Stimulated activated naive CD8-positive, alpha-beta T cell treated with anti-CD3 and anti-CD28 coated beads, Interleukin-15, amount 100 ng/mL, for 72 hours (primary cell): ENCODE results near the gene PTH2.
"Not testable (repeated sequence)": the region's sequence is repeated elsewhere in the genome, so short reads cannot be mapped to it uniquely, and the experiment has no call there.

Source experiments
- ATAC-seq: fragments of 150-1000 bp; cut with Tn5 transposase; 2 replicates; pipeline ENCODE4 v1.10.0; 2021; ENCODE audit warnings: mild to moderate bottlenecking, moderate library complexity
- DNase-seq, 2 donors: peaks; one replicate each; pipeline ENCODE4 v3.0.0; 2021 to 2022
- H3K27ac Mint-ChIP-seq, 2 donors: one replicate each; pipeline ENCODE4 v1.8.0; 2022; ENCODE audit warnings: mild to moderate bottlenecking in 2 of 2, mixed read lengths in 2 of 2, moderate library complexity in 2 of 2
- H3K27me3 Mint-ChIP-seq: one replicate; pipeline ENCODE4 v1.8.0; 2022; ENCODE audit warnings: mixed read lengths
- H3K4me1 Mint-ChIP-seq: one replicate; pipeline ENCODE4 v1.8.0; 2022; ENCODE audit warnings: mild to moderate bottlenecking, mixed read lengths
- H3K4me3 Mint-ChIP-seq, 2 donors: one replicate each; pipeline ENCODE4 v1.8.0; 2022; ENCODE audit warnings: mild to moderate bottlenecking in 2 of 2, mixed read lengths in 2 of 2, moderate library complexity in 1 of 2
- H3K9me3 Mint-ChIP-seq, 2 donors: one replicate each; pipeline ENCODE4 v1.8.0; 2022; ENCODE audit warnings: mixed read lengths in 2 of 2

Gene PTH2, protein sequence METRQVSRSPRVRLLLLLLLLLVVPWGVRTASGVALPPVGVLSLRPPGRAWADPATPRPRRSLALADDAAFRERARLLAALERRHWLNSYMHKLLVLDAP

GRCh38 chr19:49423071-49423984, at the start of gene PTH2:
Gene PTH2 (minus strand): TSS chr19:49423441. CDS start chr19:49423339, 102 bp downstream.
- peak within 1 kb of the TSS; percentile 74 to 89 for H3K4me3 Mint-ChIP-seq
- ATAC-seq (peak; percentile 2), DNase-seq (no peak)
- peaks cover 74% of the 10 kb centered on the region for H3K4me1 Mint-ChIP-seq
- H3K9me3 Mint-ChIP-seq, result no peaks in the 10 kb centered on the region
- H3K27me3 Mint-ChIP-seq, result peaks cover 100% of the 10 kb centered on the region
- H3K27ac Mint-ChIP-seq, result peak within 1 kb of the TSS in 1 of 2 donors; percentile 5

GRCh38 chr19:49472936-49473335, 49.7 kb upstream of the PTH2 start:
- H3K4me3 Mint-ChIP-seq, result peak overlapping the region; percentile 94 to 99
- H3K4me1 Mint-ChIP-seq, result peaks cover 82% of the 10 kb centered on the region
- no peaks in the 10 kb centered on the region for H3K9me3 Mint-ChIP-seq
- peak overlapping the region in 1 of 2 donors; percentile 81 for H3K27ac Mint-ChIP-seq
- DNase-seq (no peak), ATAC-seq (no peak)
- H3K27me3 Mint-ChIP-seq, result no peaks in the 10 kb centered on the region

GRCh38 chr19:49470615-49470978, 47.4 kb upstream of the PTH2 start:
- H3K9me3 Mint-ChIP-seq, result no peaks in the 10 kb centered on the region
- no peaks in the 10 kb centered on the region for H3K27me3 Mint-ChIP-seq
- peaks cover 67% of the 10 kb centered on the region for H3K4me1 Mint-ChIP-seq
- peak overlapping the region in 1 of 2 donors; percentile 62 for H3K27ac Mint-ChIP-seq
- no peak for ATAC-seq
- peak overlapping the region; percentile 65 to 80 for H3K4me3 Mint-ChIP-seq
- DNase-seq, result no peak

GRCh38 chr19:49469828-49470614, 46.8 kb upstream of the PTH2 start:
- Mint-ChIP-seq H3K27me3 (no peaks in the 10 kb centered on the region), H3K4me3 (peak overlapping the region; percentile 65 to 80), H3K4me1 (peaks cover 67% of the 10 kb centered on the region)

DNA sequence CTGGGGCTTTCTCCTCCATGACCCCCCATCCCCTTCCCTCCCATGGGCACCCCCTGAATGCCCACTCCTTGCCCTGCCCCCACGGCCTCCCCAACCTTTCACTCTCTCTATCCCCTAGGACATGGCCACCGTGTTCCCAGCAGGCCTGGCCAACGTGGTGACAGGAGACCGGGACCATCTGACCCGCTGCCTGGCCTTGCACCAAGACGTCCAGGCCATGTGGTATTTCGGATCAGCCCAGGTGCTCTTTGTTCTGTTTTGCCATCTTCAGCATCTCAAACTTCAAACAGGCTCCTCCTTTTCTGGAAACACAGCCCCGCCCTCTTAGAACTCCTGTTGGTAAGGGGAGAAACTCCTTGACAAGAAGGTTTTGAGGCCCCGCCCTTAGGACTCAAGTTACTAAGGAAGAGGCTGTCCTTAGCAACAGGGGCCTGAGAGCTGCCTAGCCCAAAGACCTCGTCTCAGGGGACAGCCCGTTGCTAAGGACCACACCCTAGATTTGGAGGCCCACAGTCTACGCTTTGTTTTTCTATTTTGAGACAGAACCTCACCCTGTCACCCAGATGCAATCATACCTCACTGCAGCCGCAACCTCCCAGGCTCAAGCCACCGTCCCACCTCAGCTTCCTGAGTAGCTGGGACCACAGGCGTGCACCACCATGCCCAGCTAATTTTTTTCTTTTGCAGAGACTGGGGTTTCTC, 45.7 kb upstream of the PTH2 start:
- ATAC-seq, result peak; percentile 85
- Mint-ChIP-seq H3K4me3 (peak overlapping the region; percentile 77 to 85), H3K27ac (peak overlapping the region; percentile 93 to 97), H3K4me1 (peaks cover 76% of the 10 kb centered on the region), H3K9me3 (no peaks in the 10 kb centered on the region), H3K27me3 (no peaks in the 10 kb centered on the region)
- peak; percentile 80 to 92 for DNase-seq

More at GRCh38 chr19:49469828-49470614, 46.8 kb upstream of the PTH2 start:
- peak; percentile 79 for ATAC-seq
- Mint-ChIP-seq H3K9me3 (no peaks in the 10 kb centered on the region), H3K27ac (peak overlapping the region; percentile 67 to 78)
- peak; percentile 92 to 96 for DNase-seq

DNA sequence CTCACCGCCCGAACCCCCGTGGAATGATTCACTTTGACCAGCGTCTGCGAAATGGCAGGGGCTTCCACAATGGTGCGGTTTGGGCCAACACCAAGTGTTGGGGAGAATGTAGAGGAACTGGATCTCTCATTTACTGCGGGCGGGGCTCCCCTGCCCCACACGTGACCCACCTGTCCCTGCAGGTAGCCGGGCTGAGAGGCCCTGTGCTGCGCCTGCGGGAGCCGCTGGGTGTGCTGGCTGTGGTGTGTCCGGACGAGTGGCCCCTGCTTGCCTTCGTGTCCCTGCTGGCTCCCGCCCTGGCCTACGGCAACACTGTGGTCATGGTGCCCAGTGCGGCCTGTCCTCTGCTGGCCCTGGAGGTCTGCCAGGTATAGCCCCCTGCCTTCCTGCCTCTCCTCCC, 45.0 kb upstream of the PTH2 start:
- DNase-seq (no peak), ATAC-seq (no peak)
- peak overlapping the region; percentile 42 to 59 for H3K27ac Mint-ChIP-seq
- no peaks in the 10 kb centered on the region for H3K9me3 Mint-ChIP-seq
- H3K4me3 Mint-ChIP-seq, result peak overlapping the region; percentile 77 to 85
- peaks cover 69% of the 10 kb centered on the region for H3K4me1 Mint-ChIP-seq
- H3K27me3 Mint-ChIP-seq, result no peaks in the 10 kb centered on the region

DNA sequence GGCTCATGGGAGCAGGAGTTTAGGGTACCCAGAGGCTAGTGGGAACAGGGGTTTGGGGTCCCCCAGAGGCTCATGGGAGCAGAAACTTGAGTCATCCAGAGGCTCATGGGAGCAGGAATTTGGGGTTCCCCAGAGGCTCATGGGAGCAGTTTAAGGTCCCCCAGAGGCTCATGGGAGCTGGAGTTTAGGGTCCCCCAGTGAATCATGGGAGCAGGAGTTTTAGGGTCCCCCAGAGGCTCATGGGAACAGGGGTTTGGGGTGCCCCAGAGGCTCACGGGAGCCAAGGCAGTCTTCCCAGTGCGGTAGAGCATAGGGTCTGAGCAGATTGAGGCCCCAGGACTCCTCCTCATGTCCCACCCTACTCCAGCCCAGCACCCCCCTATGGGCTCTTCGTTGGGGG, 42.1 kb upstream of the PTH2 start:
- no peaks in the 10 kb centered on the region for H3K27me3 Mint-ChIP-seq
- H3K27ac Mint-ChIP-seq, result peak overlapping the region; percentile 34 to 52
- no peak overlapping the region for H3K4me3 Mint-ChIP-seq
- no peaks in the 10 kb centered on the region for H3K9me3 Mint-ChIP-seq
- no peak for ATAC-seq
- DNase-seq, result no peak
- H3K4me1 Mint-ChIP-seq, result peaks cover 42% of the 10 kb centered on the region

DNA sequence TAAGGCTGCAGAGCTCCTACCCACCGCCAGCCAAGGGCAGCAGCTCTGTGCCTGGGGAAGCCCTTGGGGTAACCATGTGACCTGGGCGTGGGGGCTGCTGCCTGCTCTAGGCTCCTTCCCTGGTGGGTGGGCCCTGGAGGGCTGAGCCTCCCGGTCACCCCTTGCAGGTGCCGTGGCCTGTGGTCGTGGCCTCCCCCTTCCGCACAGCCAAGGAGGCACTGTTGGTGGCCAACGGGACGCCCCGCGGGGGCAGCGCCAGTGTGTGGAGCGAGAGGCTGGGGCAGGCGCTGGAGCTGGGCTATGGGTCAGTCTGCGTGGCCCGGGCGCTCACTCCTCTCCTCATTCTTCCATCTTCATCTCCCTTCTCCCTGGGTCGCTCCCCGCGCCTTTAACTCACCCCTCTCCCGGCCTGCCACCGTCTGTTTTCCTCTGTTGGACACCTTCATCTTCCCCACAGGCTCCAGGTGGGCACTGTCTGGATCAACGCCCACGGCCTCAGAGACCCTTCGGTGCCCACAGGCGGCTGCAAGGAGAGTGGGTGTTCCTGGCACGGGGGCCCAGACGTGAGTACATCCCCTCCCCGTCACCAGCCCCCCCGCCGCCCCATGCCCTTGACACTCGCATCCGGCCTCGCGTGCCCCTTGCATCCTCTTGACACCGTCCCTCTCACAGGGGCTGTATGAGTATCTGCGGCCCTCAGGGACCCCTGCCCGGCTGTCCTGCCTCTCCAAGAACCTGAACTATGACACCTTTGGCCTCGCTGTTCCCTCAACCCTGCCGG, 40.9 kb upstream of the PTH2 start:
- no peaks in the 10 kb centered on the region for H3K27me3 Mint-ChIP-seq
- H3K4me1 Mint-ChIP-seq, result peaks cover 30% of the 10 kb centered on the region
- no peak overlapping the region for H3K27ac Mint-ChIP-seq
- DNase-seq, result no peak
- no peak overlapping the region for H3K4me3 Mint-ChIP-seq
- H3K9me3 Mint-ChIP-seq, result no peaks in the 10 kb centered on the region
- ATAC-seq, result no peak

- Mint-ChIP-seq H3K4me3 (no peak overlapping the region), H3K27me3 (no peaks in the 10 kb centered on the region), H3K27ac (peak overlapping the region; percentile 5 to 13), H3K9me3 (no peaks in the 10 kb centered on the region), H3K4me1 (peaks cover 29% of the 10 kb centered on the region)
- DNase-seq (no peak), ATAC-seq (no peak)
Observed at GRCh38 chr19:49462492-49462891, 39.3 kb upstream of the PTH2 start.

DNA sequence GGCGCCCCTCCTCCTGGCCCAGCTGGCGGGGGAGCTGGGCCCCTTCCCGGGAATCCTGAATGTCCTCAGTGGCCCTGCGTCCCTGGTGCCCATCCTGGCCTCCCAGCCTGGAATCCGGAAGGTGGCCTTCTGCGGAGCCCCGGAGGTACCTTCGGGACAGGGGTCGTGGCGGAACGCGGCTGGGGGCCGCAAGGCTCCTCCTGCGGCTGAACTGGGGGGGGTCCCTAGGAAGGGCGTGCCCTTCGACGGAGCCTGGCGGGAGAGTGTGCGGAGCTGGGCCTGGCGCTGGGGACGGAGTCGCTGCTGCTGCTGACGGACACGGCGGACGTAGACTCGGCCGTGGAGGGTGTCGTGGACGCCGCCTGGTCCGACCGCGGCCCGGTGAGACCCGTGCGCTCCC, 38.4 kb upstream of the PTH2 start:
- no peak overlapping the region for H3K4me3 Mint-ChIP-seq
- H3K27ac Mint-ChIP-seq, result no peak overlapping the region
- ATAC-seq (no peak), DNase-seq (no peak)
- no peaks in the 10 kb centered on the region for H3K27me3 Mint-ChIP-seq
- H3K4me1 Mint-ChIP-seq, result peaks cover 29% of the 10 kb centered on the region
- no peaks in the 10 kb centered on the region for H3K9me3 Mint-ChIP-seq

DNA sequence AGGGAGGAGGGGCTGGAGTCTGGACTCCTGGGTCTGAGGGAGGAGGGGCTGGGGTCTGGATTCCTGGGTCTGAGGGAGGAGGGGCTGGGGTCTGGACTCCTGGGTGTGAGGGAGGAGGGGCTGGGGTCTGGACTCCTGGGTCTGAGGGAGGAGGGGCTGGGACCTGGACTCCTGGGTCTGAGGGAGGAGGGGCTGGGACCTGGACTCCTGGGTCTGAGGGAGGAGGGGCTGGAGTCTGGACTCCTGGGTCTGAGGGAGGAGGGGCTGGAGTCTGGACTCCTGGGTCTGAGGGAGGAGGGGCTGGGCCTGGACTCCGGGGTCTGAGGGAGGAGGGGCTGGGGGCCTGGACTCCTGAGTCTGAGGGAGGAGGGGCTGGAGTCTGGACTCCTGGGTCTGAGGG, 37.9 kb upstream of the PTH2 start:
- H3K27ac Mint-ChIP-seq, DNase-seq, H3K27me3 Mint-ChIP-seq, H3K9me3 Mint-ChIP-seq, ATAC-seq, H3K4me3 Mint-ChIP-seq: not testable (repeated sequence)
- H3K4me1 Mint-ChIP-seq, result peaks cover 32% of the 10 kb centered on the region

DNA sequence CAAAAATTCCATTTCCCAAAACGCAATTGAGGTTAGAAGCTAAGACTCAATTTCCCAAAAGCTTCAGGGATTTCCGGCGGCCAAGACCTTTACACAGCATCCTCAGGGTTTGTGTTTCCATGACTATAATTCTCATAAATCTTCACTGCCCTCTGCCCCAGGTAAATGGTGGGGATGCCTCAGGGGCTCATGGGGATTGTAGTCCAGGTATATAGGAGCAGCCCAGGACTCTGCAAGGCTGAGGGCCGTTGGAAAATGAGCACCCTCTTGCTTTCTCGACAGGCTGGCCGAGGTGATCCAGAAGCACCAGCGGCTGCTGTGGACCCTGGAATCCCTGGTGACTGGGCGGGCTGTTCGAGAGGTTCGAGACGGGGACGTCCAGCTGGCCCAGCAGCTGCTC, 36.1 kb upstream of the PTH2 start:
- Mint-ChIP-seq H3K27ac (no peak overlapping the region), H3K4me1 (peaks cover 27% of the 10 kb centered on the region)
- no peak for ATAC-seq

DNA sequence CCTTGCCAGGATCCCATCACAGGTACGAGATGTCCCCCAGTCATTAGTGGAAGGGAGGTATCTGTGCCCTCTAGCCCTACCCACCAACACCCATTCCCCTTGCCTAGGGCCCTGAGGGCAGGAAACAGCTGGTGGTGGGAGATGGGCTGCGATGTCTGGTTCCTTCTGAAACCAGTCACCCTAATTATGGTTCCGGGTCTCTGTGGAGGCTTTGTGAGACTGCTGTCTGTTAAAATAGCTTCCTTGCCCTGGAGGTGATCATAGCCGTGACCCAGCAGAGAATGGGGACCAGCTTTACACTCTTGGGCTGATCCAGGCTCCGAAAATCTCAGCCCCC, 35.3 kb upstream of the PTH2 start:
- Mint-ChIP-seq H3K4me3 (no peak overlapping the region), H3K9me3 (no peaks in the 10 kb centered on the region), H3K27me3 (no peaks in the 10 kb centered on the region), H3K4me1 (peaks cover 26% of the 10 kb centered on the region), H3K27ac (peak overlapping the region in 1 of 2 donors; percentile 61)
- DNase-seq (no peak), ATAC-seq (no peak)

More for the DNA sequence above, 36.1 kb upstream of the PTH2 start:
- no peaks in the 10 kb centered on the region for H3K27me3 Mint-ChIP-seq
- no peak overlapping the region for H3K4me3 Mint-ChIP-seq
- DNase-seq, result no peak
- H3K9me3 Mint-ChIP-seq, result no peaks in the 10 kb centered on the region

DNA sequence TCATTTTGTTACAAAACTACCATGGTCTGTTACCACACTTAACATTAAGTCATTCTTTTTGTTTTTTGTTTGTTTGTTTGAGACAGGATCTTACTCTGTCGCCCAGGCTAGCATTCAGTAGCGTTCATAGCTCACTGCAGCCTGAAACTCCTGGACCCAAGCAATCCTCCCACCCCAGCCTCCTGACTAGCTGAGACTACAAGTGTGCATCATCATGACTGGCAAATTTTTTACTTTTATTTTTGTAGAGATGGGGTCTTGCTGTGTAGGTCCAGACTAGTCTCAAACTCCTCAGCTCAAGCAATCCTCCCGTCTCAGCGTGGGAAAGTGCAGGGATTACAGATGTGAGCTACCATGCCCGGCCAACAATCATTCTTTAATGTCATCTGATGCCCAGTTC, 33.1 kb upstream of the PTH2 start:
- H3K27ac Mint-ChIP-seq, result peak overlapping the region in 1 of 2 donors; percentile 14
- no peak overlapping the region for H3K4me3 Mint-ChIP-seq
- H3K9me3 Mint-ChIP-seq, result no peaks in the 10 kb centered on the region
- peaks cover 41% of the 10 kb centered on the region for H3K4me1 Mint-ChIP-seq
- no peaks in the 10 kb centered on the region for H3K27me3 Mint-ChIP-seq
- no peak for ATAC-seq
- DNase-seq, result no peak

- Mint-ChIP-seq H3K4me3 (no peak overlapping the region), H3K9me3 (no peaks in the 10 kb centered on the region), H3K4me1 (peaks cover 46% of the 10 kb centered on the region), H3K27me3 (no peaks in the 10 kb centered on the region), H3K27ac (peak overlapping the region in 1 of 2 donors; percentile 14)
- ATAC-seq (no peak), DNase-seq (no peak)
Observed at GRCh38 chr19:49455773-49456172, 32.5 kb upstream of the PTH2 start.
